HepG2 (cell line): ENCODE measurements around the gene FGF9. TPM values are rescaled to one million over a fixed set of nuclear protein-coding genes. Genes with fewer than 3 reads are reported as not detected.

Source experiments
- ATAC-seq: fragments of 200-7000 bp; cut with Tn5 transposase; 3 replicates; pipeline ENCODE4 v1.9.1; 2020; ENCODE audit warnings: mild to moderate bottlenecking, moderate library complexity
- BruUV-seq: library from RNA; stranded (reverse); fragments of 400-500 nt; replicated peaks from 2 replicates; lab custom pipeline; 2021; lab: Mats Ljungman, UMichigan
- CTCF ChIA-PET: fragments of 300-600 bp; formaldehyde crosslinking; extraction: SDS; loops from one replicate; lab custom pipeline; 2021; ENCODE audit warnings: low total read pairs, inconsistent platforms, low intra/inter-chr PET ratio; lab: Yijun Ruan, JAX
- POLR2A ChIA-PET: fragments of 350-600 bp; sonication (Branson Sonifier 250); formaldehyde crosslinking; loops from one replicate; lab custom pipeline; 2020; ENCODE audit warnings: antibody characterized with exemption, inconsistent platforms; lab: Yijun Ruan, JAX
- DNase-seq: peaks from one replicate; pipeline ENCODE4 v3.0.0-alpha.2; 2015; ENCODE audit warnings: low spot score
- FAIRE-seq: peaks from 3 replicates; lab custom pipeline; 2011; peaks lifted over from hg19 to GRCh38; lab: Jason Lieb, UNC
- H2AFZ ChIP-seq: one replicate; pipeline ENCODE4 v1.6.1; 2011; ENCODE audit warnings: low read length, inconsistent platforms
- H3K27ac ChIP-seq: fragments of 300-600 bp; 3 replicates; pipeline ENCODE4 v1.8.0; 2011; ENCODE audit warnings: mixed run types, mild to moderate bottlenecking, mixed read lengths, low read length, inconsistent platforms; ENCODE audit not compliant: insufficient read depth; ENCODE audit errors: extremely low read length
- H3K27me3 ChIP-seq, 2 experiments: fragments of 200-600 bp in 1 of 2; 2 replicates in 1 of 2; 3 replicates in 1 of 2; pipeline versions ENCODE4 v1.6.0 to v1.8.0; 2011; ENCODE audit warnings: low read length in 2 of 2, mild to moderate bottlenecking in 2 of 2, moderate library complexity in 2 of 2, inconsistent platforms in 1 of 2; ENCODE audit not compliant: insufficient read depth in 2 of 2, control insufficient read depth in 1 of 2
- H3K36me3 ChIP-seq, 2 experiments: fragments of 200-600 bp in 1 of 2; replicated peaks in 1 of 2; 2 replicates in 1 of 2; 3 replicates in 1 of 2; pipeline versions ENCODE4 v1.5.1 to v1.8.0; 2011; ENCODE audit warnings: low read length in 2 of 2, inconsistent platforms in 1 of 2; ENCODE audit not compliant: insufficient read depth in 2 of 2, control insufficient read depth in 1 of 2
- H3K4me1 ChIP-seq: 2 replicates; pipeline ENCODE4 v1.5.1; 2012; ENCODE audit warnings: low read length, inconsistent platforms; ENCODE audit not compliant: insufficient read depth
- H3K4me2 ChIP-seq: 2 replicates; pipeline ENCODE4 v1.6.0; 2011; ENCODE audit warnings: low read depth, low read length, inconsistent platforms
- H3K4me3 ChIP-seq, 3 experiments: fragments of 200-600 bp in 1 of 3; sonication (generic), shearing (Covaris generic) in 1 of 3; replicated peaks in 1 of 3; 2 replicates each; pipeline ENCODE4 v1.5.1; 2011 to 2016; ENCODE audit warnings: low read length in 3 of 3, inconsistent platforms in 2 of 3, low read depth in 2 of 3, mild to moderate bottlenecking in 2 of 3, control low read depth in 1 of 3, mixed read lengths in 1 of 3; ENCODE audit not compliant: insufficient read depth in 1 of 3
- H3K79me2 ChIP-seq: one replicate; pipeline ENCODE4 v1.6.1; 2011; ENCODE audit warnings: low read length, inconsistent platforms; ENCODE audit not compliant: insufficient read depth
- H3K9ac ChIP-seq: 2 replicates; pipeline ENCODE4 v1.6.0; 2011; ENCODE audit warnings: mild to moderate bottlenecking, low read depth, low read length, inconsistent platforms; ENCODE audit not compliant: insufficient read depth
- H3K9me3 ChIP-seq: 2 replicates; pipeline ENCODE4 v1.5.1; 2012; ENCODE audit warnings: mild to moderate bottlenecking, low read length
- H4K20me1 ChIP-seq: 2 replicates; pipeline ENCODE4 v1.6.0; 2011; ENCODE audit warnings: inconsistent platforms, mild to moderate bottlenecking, low read length, moderate library complexity; ENCODE audit not compliant: insufficient read depth
- BRCA1 ChIP-seq: sonication (generic); formaldehyde crosslinking; IDR thresholded peaks from 2 replicates; pipeline ENCODE4 v1.4.0; 2020; ENCODE audit warnings: missing genetic modification reagents
- DNMT1 ChIP-seq: sonication (generic); formaldehyde crosslinking; IDR thresholded peaks from 2 replicates; pipeline ENCODE4 v1.5.1; 2020; ENCODE audit warnings: mild to moderate bottlenecking, missing genetic modification reagents
- EP300 ChIP-seq, 3 experiments: sonication (generic) in 1 of 3; formaldehyde crosslinking in 1 of 3; IDR thresholded peaks; 2 replicates each; pipeline versions ENCODE4 v1.5.1 to v1.6.1; 2011 to 2020; ENCODE audit warnings: low read depth in 2 of 3, low read length in 2 of 3, borderline replicate concordance in 1 of 3, improper control_type of control experiment in 1 of 3, mild to moderate bottlenecking in 1 of 3, missing genetic modification reagents in 1 of 3, moderate library complexity in 1 of 3
- HOXD1 ChIP-seq: sonication (generic); formaldehyde crosslinking; IDR thresholded peaks from 2 replicates; pipeline ENCODE4 v1.5.0; 2020; ENCODE audit warnings: missing genetic modification reagents
- MIER3 ChIP-seq: IDR thresholded peaks from 2 replicates; pipeline ENCODE4 v1.6.1; 2016; ENCODE audit warnings: missing compliant biosample characterization, borderline replicate concordance
- ZIK1 ChIP-seq: sonication (generic); formaldehyde crosslinking; IDR thresholded peaks from 2 replicates; pipeline ENCODE4 v1.5.0; 2020; ENCODE audit warnings: mild to moderate bottlenecking, low read depth, missing genetic modification reagents, borderline replicate concordance
- ZNF513 ChIP-seq: sonication (generic); formaldehyde crosslinking; conservative IDR thresholded peaks from 2 replicates; pipeline ENCODE4 v1.5.0; 2020; ENCODE audit warnings: missing genetic modification reagents
- WGBS: methylation state at CpG from one replicate; pipeline ENCODE4 v1.1.6; 2017; ENCODE audit warnings: low lambda C conversion rate; 5-methylcytosine and 5-hydroxymethylcytosine counted together
- in situ Hi-C: cut with HindIII; loops from 2 replicates; pipeline ENCODE4 v1.10.0; 2017; ENCODE audit warnings: low pct_unique_long_range_greater_than_20kb; ENCODE audit not compliant: extremely low pct_ligation_motif_present
- intact Hi-C: fragments of 100-400 bp; cut with micrococcal nuclease; formaldehyde crosslinking; loops from one replicate; pipeline ENCODE4 v1.10.0; 2022; ENCODE audit not compliant: unreplicated experiment
- polyA plus RNA-seq, 8 experiments: library from polyadenylated mRNA; depleted of rRNA in 3 of 8; stranded (reverse) in 7 of 8; unstranded in 1 of 8; fragments of >200 nt; fragmentation: Illumina TruSeq in 4 of 8; extraction: Trizol in 4 of 8; gene quantifications; 2 replicates each; pipeline versions ENCODE4 v1.2.1 to v1.2.3, GENCODE V29; 2011 to 2016; ENCODE audit warnings: low read depth in 4 of 8, missing spikeins in 1 of 8, mixed read lengths in 1 of 8; ENCODE audit not compliant: insufficient read depth in 1 of 8
- total RNA-seq, 5 experiments: library from RNA; depleted of rRNA; stranded (reverse); fragments of >200 nt; fragmentation: Illumina TruSeq; extraction: Trizol; gene quantifications; 2 replicates each; pipeline ENCODE4 v1.2.3, GENCODE V29; 2016; ENCODE audit warnings: low read depth in 1 of 5

FGF9 gene
- total and polyA plus RNA-seq, 2 of the 13 experiments (the other 11 are each of a cell fraction or from before 2014, with no cell fraction given) = not detected

DNA sequence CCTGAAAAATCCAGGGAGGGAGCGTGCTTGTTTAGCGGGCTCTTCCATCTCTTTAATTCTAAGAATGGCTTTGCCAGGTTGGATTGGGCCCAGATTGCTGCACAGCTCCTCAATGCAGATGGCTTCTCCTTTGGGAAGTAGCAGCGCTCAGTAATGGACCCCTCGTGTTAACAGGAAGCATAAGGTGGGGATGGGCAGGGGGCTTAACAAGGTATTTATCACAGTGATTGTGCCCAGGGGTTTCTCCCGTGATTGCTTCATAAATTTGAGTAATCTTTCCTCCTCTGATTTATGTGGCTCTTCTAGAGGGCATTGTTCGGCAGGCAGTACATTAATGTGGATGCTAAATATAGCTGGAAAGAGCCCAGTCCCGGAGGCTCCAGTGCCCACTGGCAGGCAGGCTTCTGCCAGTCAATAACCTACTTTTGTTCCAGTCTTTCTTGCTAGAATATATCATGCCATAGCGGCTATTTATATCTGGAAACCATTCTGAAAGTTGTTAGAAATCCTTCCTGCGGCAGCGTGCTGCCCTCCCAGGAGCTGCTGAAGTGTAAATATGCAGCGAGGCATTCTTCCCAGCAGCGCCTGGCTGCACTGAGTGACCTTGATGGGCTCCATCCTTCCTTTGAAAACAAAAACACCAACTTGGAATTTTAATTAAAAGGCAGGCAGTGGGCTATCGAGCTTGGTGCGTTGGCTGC is 65.0 kb downstream of the FGF9 start:
- in situ Hi-C loops (no loop called here), intact Hi-C loops (no loop called here)
- Histone ChIP-seq H3K9ac (no peak overlapping the region), H3K4me3 (no peak overlapping the region), H4K20me1 (no peaks in the 10 kb centered on the region), H3K4me2 (no peak overlapping the region), H3K36me3 (no peaks in the 10 kb centered on the region), H3K79me2 (no peaks in the 10 kb centered on the region), H3K27ac (no peak overlapping the region), H3K4me1 (peaks cover 6% of the 10 kb centered on the region; the same call in 1 of the 2 replicates), H3K9me3 (no peaks in the 10 kb centered on the region), H2AFZ (no peak overlapping the region), H3K27me3 (peaks cover 0 to 5% of the 10 kb centered on the region in 2 experiments; a peak in 2 of 5 replicates)
- BruUV-seq = no TSS peak
- no peak; the same call in 2 of the 3 replicates for ATAC-seq
- TF ChIP-seq ZNF513 (CRISPR knock-in tag) = no peak
- TF ChIP-seq ZIK1 = no peak
- FAIRE-seq = no peak
- ChIA-PET CTCF (no interaction called here), POLR2A (no interaction called here)
- DNase-seq = no peak
- WGBS = 46% methylated on average over 14 of the region's 14 CpGs

DNA sequence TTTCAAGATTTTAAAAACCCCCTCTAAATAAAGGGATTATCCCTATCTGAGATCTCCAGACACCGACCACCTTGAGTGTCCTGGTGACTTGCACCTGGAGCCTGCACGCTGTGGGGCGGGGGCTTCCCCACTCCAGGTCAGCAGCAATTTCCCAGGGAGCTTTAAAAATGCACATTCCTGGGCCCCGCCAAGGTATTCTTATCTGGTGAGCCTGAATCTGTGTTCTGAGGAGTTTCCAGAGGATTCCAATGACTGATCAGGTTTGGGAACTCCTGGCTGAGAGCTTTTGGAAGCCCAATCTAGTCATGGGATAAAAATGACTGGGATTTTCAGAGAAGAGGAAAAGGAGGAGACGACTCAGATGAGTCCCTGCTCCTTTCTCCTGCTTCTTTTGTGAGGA is 66.1 kb downstream of the FGF9 start:
- peaks cover 6% of the 10 kb centered on the region; the same call in 1 of the 2 replicates for H3K4me1 ChIP-seq
- H3K27ac ChIP-seq = no peak overlapping the region
- 52% methylated on average over 5 of the region's 5 CpGs for WGBS
- no peak for ATAC-seq
- H3K4me2 ChIP-seq = no peak overlapping the region
- no peaks in the 10 kb centered on the region for H3K79me2 ChIP-seq
- FAIRE-seq = no peak
- H3K9ac ChIP-seq = no peak overlapping the region
- H3K9me3 ChIP-seq = no peaks in the 10 kb centered on the region
- H3K27me3 ChIP-seq = peaks cover 0 to 5% of the 10 kb centered on the region in 2 experiments; a peak in 2 of 5 replicates
- no TSS peak for BruUV-seq
- H2AFZ ChIP-seq = no peak overlapping the region
- POLR2A ChIA-PET = no interaction called here
- H3K4me3 ChIP-seq = no peak overlapping the region
- DNase-seq = no peak
- no peaks in the 10 kb centered on the region for H4K20me1 ChIP-seq
- intact Hi-C loops (no loop called here), in situ Hi-C loops (no loop called here)
- no peaks in the 10 kb centered on the region for H3K36me3 ChIP-seq
- CTCF ChIA-PET = no interaction called here
- TF ChIP-seq HOXD1 (CRISPR knock-in tag) (no peak), BRCA1 (CRISPR knock-in tag) (no peak), EP300 (IDR thresholded peaks at IDR 0.05; ENCODE audit: low read depth in 2 of 2, low read length in 2 of 2) (no peak), EP300 (CRISPR knock-in tag; IDR thresholded peaks at IDR 0.05; ENCODE audit: borderline replicate concordance) (no peak), MIER3 (no peak), DNMT1 (no peak)
